H1 (cell line): ENCODE results near the gene SMOC2. TPM values are rescaled to one million over a fixed set of nuclear protein-coding genes. Genes with fewer than 3 reads are reported as not detected.
A peak's percentile ranks its signal among the peaks of the same experiment; 100 is the strongest.

ENCODE experiments used
- CTCF ChIA-PET: fragments of 300-600 bp; sonication (Branson Sonifier 250); formaldehyde crosslinking; loops from one replicate; lab custom pipeline; 2021; ENCODE audit not compliant: partially characterized antibody; lab: Charles Lee
- POLR2A ChIA-PET: fragments of 300-600 bp; sonication (Branson Sonifier 250); formaldehyde crosslinking; loops from one replicate; lab custom pipeline; 2021; ENCODE audit warnings: inconsistent platforms; ENCODE audit not compliant: partially characterized antibody; lab: Charles Lee
- DNase-seq, 2 experiments: peaks; one replicate each; pipeline versions ENCODE4 v3.0.0 to v3.0.0-alpha.2; 2010 to 2022; ENCODE audit warnings: low spot score in 2 of 2, low read depth in 1 of 2, mixed read lengths in 1 of 2
- FAIRE-seq: peaks from 2 replicates; lab custom pipeline; 2011; peaks lifted over from hg19 to GRCh38; lab: Jason Lieb, UNC
- H2AFZ ChIP-seq: 2 replicates; pipeline ENCODE4 v1.8.1; 2012; ENCODE audit warnings: low read length, inconsistent platforms
- H2AK5ac ChIP-seq: 2 replicates; pipeline ENCODE4 v1.6.1; 2013; ENCODE audit warnings: low read depth, low read length
- H2BK120ac ChIP-seq: replicated peaks from 2 replicates; pipeline ENCODE3; 2013; ENCODE audit warnings: low read depth, low read length, inconsistent platforms
- H2BK12ac ChIP-seq: 2 replicates; pipeline ENCODE4 v1.6.1; 2013; ENCODE audit warnings: low read depth, low read length
- H2BK15ac ChIP-seq: 2 replicates; pipeline ENCODE4 v1.6.1; 2013; ENCODE audit warnings: low read length
- H2BK20ac ChIP-seq: 2 replicates; pipeline ENCODE4 v1.6.1; 2013; ENCODE audit warnings: low read length
- H2BK5ac ChIP-seq: 2 replicates; pipeline ENCODE4 v1.6.1; 2013; ENCODE audit warnings: low read depth, low read length
- H3K14ac ChIP-seq: 2 replicates; pipeline ENCODE4 v1.6.1; 2013; ENCODE audit warnings: inconsistent platforms; ENCODE audit not compliant: insufficient read length
- H3K18ac ChIP-seq: 2 replicates; pipeline ENCODE4 v1.6.1; 2013; ENCODE audit warnings: low read length; ENCODE audit errors: extremely low read depth
- H3K23ac ChIP-seq: 2 replicates; pipeline ENCODE4 v1.6.1; 2013; ENCODE audit warnings: inconsistent platforms; ENCODE audit not compliant: insufficient read length
- H3K23me2 ChIP-seq: 2 replicates; pipeline ENCODE4 v1.6.1; 2013; ENCODE audit warnings: low read depth, low read length
- H3K27ac ChIP-seq: 2 replicates; pipeline ENCODE4 v1.6.1; 2011; ENCODE audit warnings: low read depth, low read length, inconsistent platforms
- H3K27me3 ChIP-seq, 4 experiments: replicated peaks in 1 of 4; 1 replicate in 1 of 4; 2 replicates in 3 of 4; pipeline versions ENCODE4 v1.6.1 to v1.8.1; 2011 to 2013; ENCODE audit warnings: low read length in 3 of 4, mild to moderate bottlenecking in 3 of 4, inconsistent platforms in 2 of 4, mixed read lengths in 2 of 4, moderate library complexity in 1 of 4; ENCODE audit not compliant: control insufficient read depth in 3 of 4, insufficient read depth in 3 of 4; ENCODE audit errors: extremely low read depth in 1 of 4
- H3K36me3 ChIP-seq, 4 experiments: 2 replicates each; pipeline versions ENCODE4 v1.6.1 to v1.8.1; 2011 to 2013; ENCODE audit warnings: mild to moderate bottlenecking in 4 of 4, low read length in 3 of 4, moderate library complexity in 2 of 4, control low read depth in 1 of 4, inconsistent platforms in 1 of 4; ENCODE audit not compliant: insufficient read depth in 4 of 4, control insufficient read depth in 2 of 4
- H3K4ac ChIP-seq: replicated peaks from 2 replicates; pipeline ENCODE3; 2013; ENCODE audit warnings: low read length, low read depth, mixed read lengths, inconsistent platforms; ENCODE audit not compliant: insufficient read length
- H3K4me1 ChIP-seq, 4 experiments: replicated peaks in 1 of 4; 1 replicate in 1 of 4; 2 replicates in 3 of 4; pipeline versions ENCODE4 v1.6.1 to v1.8.1; 2011 to 2013; ENCODE audit warnings: low read length in 3 of 4, inconsistent platforms in 2 of 4, mixed read lengths in 1 of 4; ENCODE audit not compliant: insufficient read depth in 4 of 4, control insufficient read depth in 3 of 4
- H3K4me2 ChIP-seq, 2 experiments: 2 replicates each; pipeline versions ENCODE4 v1.6.1 to v1.8.1; 2011 to 2013; ENCODE audit warnings: low read depth in 2 of 2, low read length in 2 of 2, control low read depth in 1 of 2, inconsistent platforms in 1 of 2, mild to moderate bottlenecking in 1 of 2; ENCODE audit not compliant: insufficient read depth in 1 of 2
- H3K4me3 ChIP-seq, 4 experiments: fragments of 200-600, 300-600 bp in 1 of 4; sonication (generic), shearing (Covaris generic), sonication (Bioruptor Twin) in 1 of 4; 2 replicates each; pipeline versions ENCODE4 v1.5.1 to v1.8.1; 2011 to 2016; ENCODE audit warnings: low read length in 4 of 4, low read depth in 3 of 4, control low read depth in 2 of 4, inconsistent platforms in 2 of 4, mild to moderate bottlenecking in 2 of 4, mixed read lengths in 1 of 4, moderate library complexity in 1 of 4; ENCODE audit not compliant: insufficient read depth in 2 of 4; ENCODE audit errors: extremely low read depth in 1 of 4
- H3K56ac ChIP-seq: replicated peaks from 2 replicates; pipeline ENCODE3; 2013; ENCODE audit warnings: low read depth, mild to moderate bottlenecking, mixed read lengths, low read length, inconsistent platforms; ENCODE audit not compliant: insufficient read length
- H3K79me1 ChIP-seq: 2 replicates; pipeline ENCODE4 v1.6.1; 2013; ENCODE audit warnings: low read depth, low read length, control low read depth
- H3K79me2 ChIP-seq, 2 experiments: 2 replicates each; pipeline versions ENCODE4 v1.6.1 to v1.8.1; 2012 to 2013; ENCODE audit warnings: low read length in 2 of 2, mild to moderate bottlenecking in 2 of 2, inconsistent platforms in 1 of 2; ENCODE audit not compliant: insufficient read depth in 2 of 2, control insufficient read depth in 1 of 2
- H3K9ac ChIP-seq, 4 experiments: replicated peaks in 1 of 4; 1 replicate in 1 of 4; 2 replicates in 3 of 4; pipeline versions ENCODE4 v1.6.1 to v1.8.1; 2011 to 2013; ENCODE audit warnings: low read depth in 3 of 4, low read length in 3 of 4, control low read depth in 2 of 4, mild to moderate bottlenecking in 2 of 4, moderate library complexity in 2 of 4, inconsistent platforms in 1 of 4; ENCODE audit errors: extremely low read depth in 1 of 4
- H3K9me3 ChIP-seq, 2 experiments: 2 replicates each; pipeline versions ENCODE4 v1.6.1 to v1.8.1; 2012 to 2013; ENCODE audit warnings: mild to moderate bottlenecking in 2 of 2, moderate library complexity in 2 of 2, control low read depth in 1 of 2, inconsistent platforms in 1 of 2, low read depth in 1 of 2, low read length in 1 of 2, mixed read lengths in 1 of 2; ENCODE audit not compliant: insufficient read depth in 2 of 2
- H4K20me1 ChIP-seq, 2 experiments: replicated peaks in 1 of 2; 2 replicates each; pipeline versions ENCODE3 to v1.8.1; 2011 to 2013; ENCODE audit warnings: inconsistent platforms in 2 of 2, low read length in 2 of 2, mild to moderate bottlenecking in 1 of 2; ENCODE audit not compliant: insufficient read depth in 2 of 2, control insufficient read depth in 1 of 2
- H4K5ac ChIP-seq: 2 replicates; pipeline ENCODE4 v1.6.1; 2013; ENCODE audit warnings: low read length, low read depth, mixed read lengths, inconsistent platforms; ENCODE audit not compliant: insufficient read length
- H4K8ac ChIP-seq: 2 replicates; pipeline ENCODE4 v1.8.0; 2013; ENCODE audit warnings: mild to moderate bottlenecking, moderate library complexity, low read length, inconsistent platforms; ENCODE audit not compliant: insufficient read depth; ENCODE audit errors: extremely low read depth
- H4K91ac ChIP-seq: replicated peaks from 2 replicates; pipeline ENCODE3; 2013; ENCODE audit warnings: low read length, mixed read lengths, inconsistent platforms; ENCODE audit not compliant: insufficient read length
- E2F6 ChIP-seq: IDR thresholded peaks from 2 replicates; pipeline ENCODE4 v1.6.1; 2012; ENCODE audit warnings: inconsistent platforms
- MAX ChIP-seq: IDR thresholded peaks from 2 replicates; pipeline ENCODE4 v1.6.1; 2012; ENCODE audit warnings: inconsistent platforms
- POU5F1 ChIP-seq: IDR thresholded peaks from 2 replicates; pipeline ENCODE4 v1.6.1; 2011; ENCODE audit warnings: low read depth, mild to moderate bottlenecking, low read length, moderate library complexity
- WGBS, 2 experiments: shearing (Covaris generic) in 1 of 2; methylation state at CpG; one replicate each; pipeline versions ENCODE4 v1.1.6 to v1.1.7; 2013 to 2015; ENCODE audit warnings: low lambda C conversion rate in 2 of 2, mixed read lengths in 2 of 2, inconsistent platforms in 1 of 2, low coverage in 1 of 2, missing lambda C conversion rate in 1 of 2; ENCODE audit not compliant: insufficient replicate concordance in 2 of 2, insufficient coverage in 1 of 2, insufficient read length in 1 of 2; ENCODE audit errors: extremely low coverage in 1 of 2, missing lambda C conversion rate in 1 of 2; 5-methylcytosine and 5-hydroxymethylcytosine counted together
- polyA plus RNA-seq, 7 experiments: library from polyadenylated mRNA; depleted of rRNA in 3 of 7; stranded (reverse) in 5 of 7; unstranded in 2 of 7; fragments of >200 nt in 5 of 7; fragments of 200-250 nt in 2 of 7; gene quantifications; 1 replicate in 5 of 7; 2 replicates in 1 of 7; 4 replicates in 1 of 7; pipeline versions ENCODE4 v1.2.1 to v1.2.3, GENCODE V29; 2011 to 2013; ENCODE audit warnings: missing spikeins in 2 of 7, mixed read lengths in 2 of 7
- total RNA-seq: library from RNA; stranded (reverse); fragmentation: NEBNext Ultra II Directional; extraction: Animal tissue kit (Norgen Biotek cat#: 25700); gene quantifications from 2 replicates; pipeline ENCODE4 v1.2.1, GENCODE V29; 2021

SMOC2 gene
- total and polyA plus RNA-seq, 2 of the 8 experiments (the other 6 are each of a cell fraction or from before 2014, with no cell fraction given) = 7.7 to 8.5 TPM

GRCh38 chr6:168515376-168515775 lies 74.4 kb downstream of the SMOC2 start:
- no peak overlapping the region for H2BK5ac ChIP-seq
- H2AK5ac ChIP-seq = no peak overlapping the region
- H3K23me2 ChIP-seq = peaks cover 8% of the 10 kb centered on the region
- no peak overlapping the region for H3K4ac ChIP-seq
- no peak overlapping the region for H3K18ac ChIP-seq
- no peak overlapping the region for H3K9ac ChIP-seq
- 61% methylated on average over 12 of the region's 16 CpGs; no CpG with 5 or more reads in 1 of the 2 experiments for WGBS, 2 experiments
- H2BK120ac ChIP-seq = no peak overlapping the region
- H3K27me3 ChIP-seq = no peaks in the 10 kb centered on the region
- H3K9me3 ChIP-seq = peaks cover 0 to 4% of the 10 kb centered on the region in 2 experiments; a peak in 1 of 4 replicates
- peaks cover 0 to 7% of the 10 kb centered on the region in 2 experiments for H4K20me1 ChIP-seq
- FAIRE-seq = no peak
- no peak overlapping the region for H3K23ac ChIP-seq
- H3K36me3 ChIP-seq = no peaks in the 10 kb centered on the region; a peak in 1 of 8 replicates
- H3K79me1 ChIP-seq = no peaks in the 10 kb centered on the region
- ChIA-PET POLR2A (no interaction called here), CTCF (interaction anchor here (1.0 kb wide), 1 partner anchor 711 kb away, joined by 3 read pairs; no protein-coding TSS in a partner anchor)
- H2AFZ ChIP-seq = no peak overlapping the region
- H4K8ac ChIP-seq = no peak overlapping the region
- H3K4me3 ChIP-seq = no peak overlapping the region
- no peak overlapping the region for H3K56ac ChIP-seq
- no peak overlapping the region for H3K14ac ChIP-seq
- no peak overlapping the region for H3K4me2 ChIP-seq
- H3K4me1 ChIP-seq = 0 out of 7 replicates have a peak, but pooled peaks cover 0 to 3% (median 0%) of the 10 kb centered on the region in 4 experiments
- no peak overlapping the region for H2BK12ac ChIP-seq
- H2BK20ac ChIP-seq = no peak overlapping the region
- no peak overlapping the region for H4K91ac ChIP-seq
- no peak for DNase-seq
- H2BK15ac ChIP-seq = no peak overlapping the region
- H3K79me2 ChIP-seq = no peaks in the 10 kb centered on the region
- TF ChIP-seq POU5F1 (no peak), MAX (peak; percentile 73), E2F6 (peak; percentile 75)
- H3K27ac ChIP-seq = no peak overlapping the region
- no peak overlapping the region for H4K5ac ChIP-seq
